Thyroid gland (tissue), 4 donors: ENCODE data around the gene DNAI1.

Experiments used
- POLR2A ChIP-seq, 2 donors: fragments of 450-650 bp; IDR thresholded peaks; one replicate each; pipeline ENCODE4 v1.6.1; 2017; ENCODE audit warnings: antibody characterized with exemption in 2 of 2, mild to moderate bottlenecking in 2 of 2, moderate library complexity in 1 of 2
- TF ChIP-seq, protein P1 (sequence below), 6 experiments: fragments of 200-600 bp in 3 of 6; fragments of 450-650 bp in 3 of 6; sonication (generic) in 3 of 6; IDR thresholded peaks; one replicate each; pipeline ENCODE4 v1.5.1; 2016 to 2019; ENCODE audit warnings: antibody characterized with exemption in 6 of 6, mild to moderate bottlenecking in 2 of 6, inconsistent platforms in 1 of 6, moderate library complexity in 1 of 6

DNA sequence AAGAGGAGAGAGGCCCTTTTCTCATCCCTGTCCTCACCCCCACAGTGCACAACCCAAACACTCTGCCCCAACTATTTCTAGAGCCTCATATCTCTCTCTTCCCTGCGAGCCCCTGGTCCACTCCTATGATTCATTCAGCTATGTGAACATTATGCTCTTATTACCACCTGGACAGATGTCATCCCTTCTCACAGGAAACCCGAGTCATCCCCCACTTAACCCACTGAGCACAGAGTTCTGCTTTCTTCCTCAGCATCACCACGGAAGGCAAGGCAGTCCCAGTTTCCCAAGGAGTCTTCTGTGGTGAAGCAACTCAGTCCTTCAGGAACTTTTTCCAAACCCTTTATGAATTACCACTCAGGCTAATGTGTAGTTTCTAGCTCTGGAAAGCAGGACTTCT lies 1.3 kb downstream of the DNAI1 start:
- TF ChIP-seq, protein P1, sequence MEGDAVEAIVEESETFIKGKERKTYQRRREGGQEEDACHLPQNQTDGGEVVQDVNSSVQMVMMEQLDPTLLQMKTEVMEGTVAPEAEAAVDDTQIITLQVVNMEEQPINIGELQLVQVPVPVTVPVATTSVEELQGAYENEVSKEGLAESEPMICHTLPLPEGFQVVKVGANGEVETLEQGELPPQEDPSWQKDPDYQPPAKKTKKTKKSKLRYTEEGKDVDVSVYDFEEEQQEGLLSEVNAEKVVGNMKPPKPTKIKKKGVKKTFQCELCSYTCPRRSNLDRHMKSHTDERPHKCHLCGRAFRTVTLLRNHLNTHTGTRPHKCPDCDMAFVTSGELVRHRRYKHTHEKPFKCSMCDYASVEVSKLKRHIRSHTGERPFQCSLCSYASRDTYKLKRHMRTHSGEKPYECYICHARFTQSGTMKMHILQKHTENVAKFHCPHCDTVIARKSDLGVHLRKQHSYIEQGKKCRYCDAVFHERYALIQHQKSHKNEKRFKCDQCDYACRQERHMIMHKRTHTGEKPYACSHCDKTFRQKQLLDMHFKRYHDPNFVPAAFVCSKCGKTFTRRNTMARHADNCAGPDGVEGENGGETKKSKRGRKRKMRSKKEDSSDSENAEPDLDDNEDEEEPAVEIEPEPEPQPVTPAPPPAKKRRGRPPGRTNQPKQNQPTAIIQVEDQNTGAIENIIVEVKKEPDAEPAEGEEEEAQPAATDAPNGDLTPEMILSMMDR (IDR thresholded peaks at IDR 0.05) = no peak
- TF ChIP-seq POLR2A (IDR thresholded peaks at IDR 0.05) = no peak
